Liver (tissue), 3 donors: ENCODE results near the gene CLCF1.

ENCODE experiments used
- FOXA1 ChIP-seq: IDR thresholded peaks from 2 replicates; pipeline ENCODE4 v1.6.1; 2016; ENCODE audit warnings: antibody characterized with exemption
- HNF4G ChIP-seq: IDR thresholded peaks from 2 replicates; pipeline ENCODE4 v1.6.1; 2016; ENCODE audit warnings: antibody characterized with exemption
- JUND ChIP-seq, 2 donors: IDR thresholded peaks; 2 replicates each; pipeline ENCODE4 v1.6.1; 2016; ENCODE audit warnings: antibody characterized with exemption in 2 of 2
- MAX ChIP-seq: IDR thresholded peaks from 2 replicates; pipeline ENCODE4 v1.6.1; 2016; ENCODE audit warnings: antibody characterized with exemption
- RAD21 ChIP-seq, 2 donors: IDR thresholded peaks; 2 replicates each; pipeline ENCODE4 v1.6.1; 2016; ENCODE audit warnings: antibody characterized with exemption in 2 of 2, mild to moderate bottlenecking in 2 of 2
- RXRA ChIP-seq, 2 donors: IDR thresholded peaks; 2 replicates each; pipeline ENCODE4 v1.6.1; 2017 to 2018; ENCODE audit warnings: antibody characterized with exemption in 2 of 2, mild to moderate bottlenecking in 1 of 2
- SP1 ChIP-seq: IDR thresholded peaks from 2 replicates; pipeline ENCODE4 v1.6.1; 2018; ENCODE audit warnings: antibody characterized with exemption, mild to moderate bottlenecking
- TAF1 ChIP-seq: conservative IDR thresholded peaks from 2 replicates; pipeline ENCODE4 v1.6.1; 2016; ENCODE audit warnings: antibody characterized with exemption, mild to moderate bottlenecking
- YY1 ChIP-seq: IDR thresholded peaks from 2 replicates; pipeline ENCODE4 v1.6.1; 2016; ENCODE audit warnings: antibody characterized with exemption, mild to moderate bottlenecking
- TF ChIP-seq, protein P1 (sequence below): fragments of 150-350 bp; IDR thresholded peaks from 2 replicates; pipeline ENCODE4 v1.5.1; 2017; ENCODE audit warnings: improper control_type of control experiment, low read depth, low read length; ENCODE audit not compliant: missing input control
- donor health status: healthy.
- donor health status: healthy.

GRCh38 chr11:67390947-67391303 is 17.5 kb upstream of the CLCF1 start:
- TF ChIP-seq, protein P1, sequence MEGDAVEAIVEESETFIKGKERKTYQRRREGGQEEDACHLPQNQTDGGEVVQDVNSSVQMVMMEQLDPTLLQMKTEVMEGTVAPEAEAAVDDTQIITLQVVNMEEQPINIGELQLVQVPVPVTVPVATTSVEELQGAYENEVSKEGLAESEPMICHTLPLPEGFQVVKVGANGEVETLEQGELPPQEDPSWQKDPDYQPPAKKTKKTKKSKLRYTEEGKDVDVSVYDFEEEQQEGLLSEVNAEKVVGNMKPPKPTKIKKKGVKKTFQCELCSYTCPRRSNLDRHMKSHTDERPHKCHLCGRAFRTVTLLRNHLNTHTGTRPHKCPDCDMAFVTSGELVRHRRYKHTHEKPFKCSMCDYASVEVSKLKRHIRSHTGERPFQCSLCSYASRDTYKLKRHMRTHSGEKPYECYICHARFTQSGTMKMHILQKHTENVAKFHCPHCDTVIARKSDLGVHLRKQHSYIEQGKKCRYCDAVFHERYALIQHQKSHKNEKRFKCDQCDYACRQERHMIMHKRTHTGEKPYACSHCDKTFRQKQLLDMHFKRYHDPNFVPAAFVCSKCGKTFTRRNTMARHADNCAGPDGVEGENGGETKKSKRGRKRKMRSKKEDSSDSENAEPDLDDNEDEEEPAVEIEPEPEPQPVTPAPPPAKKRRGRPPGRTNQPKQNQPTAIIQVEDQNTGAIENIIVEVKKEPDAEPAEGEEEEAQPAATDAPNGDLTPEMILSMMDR: no peak
- TF ChIP-seq RAD21 (IDR thresholded peaks at IDR 0.05): no peak
- TF ChIP-seq HNF4G: no peak
- TF ChIP-seq YY1: no peak
- TF ChIP-seq JUND (IDR thresholded peaks at IDR 0.05): no peak
- no peak for TF ChIP-seq FOXA1
- no peak for TF ChIP-seq SP1
- no peak for TF ChIP-seq TAF1
- TF ChIP-seq MAX: no peak
- no peak for TF ChIP-seq RXRA (IDR thresholded peaks at IDR 0.05)
